GM19395 (cell line): Measurements from ENCODE around the gene FKBP2.
A peak's percentile ranks its signal among the peaks of the same experiment; 100 is the strongest.
"Not testable (repeated sequence)": the region's sequence is repeated elsewhere in the genome, so short reads cannot be mapped to it uniquely, and the experiment has no call there.

Experiments used
- ATAC-seq: cut with Tn5 transposase; IDR thresholded peaks from one replicate; pipeline ENCODE4 v1.9.1; 2021; ENCODE audit warnings: mild to moderate bottlenecking, moderate library complexity; ENCODE audit not compliant: unreplicated experiment

Gene FKBP2

DNA sequence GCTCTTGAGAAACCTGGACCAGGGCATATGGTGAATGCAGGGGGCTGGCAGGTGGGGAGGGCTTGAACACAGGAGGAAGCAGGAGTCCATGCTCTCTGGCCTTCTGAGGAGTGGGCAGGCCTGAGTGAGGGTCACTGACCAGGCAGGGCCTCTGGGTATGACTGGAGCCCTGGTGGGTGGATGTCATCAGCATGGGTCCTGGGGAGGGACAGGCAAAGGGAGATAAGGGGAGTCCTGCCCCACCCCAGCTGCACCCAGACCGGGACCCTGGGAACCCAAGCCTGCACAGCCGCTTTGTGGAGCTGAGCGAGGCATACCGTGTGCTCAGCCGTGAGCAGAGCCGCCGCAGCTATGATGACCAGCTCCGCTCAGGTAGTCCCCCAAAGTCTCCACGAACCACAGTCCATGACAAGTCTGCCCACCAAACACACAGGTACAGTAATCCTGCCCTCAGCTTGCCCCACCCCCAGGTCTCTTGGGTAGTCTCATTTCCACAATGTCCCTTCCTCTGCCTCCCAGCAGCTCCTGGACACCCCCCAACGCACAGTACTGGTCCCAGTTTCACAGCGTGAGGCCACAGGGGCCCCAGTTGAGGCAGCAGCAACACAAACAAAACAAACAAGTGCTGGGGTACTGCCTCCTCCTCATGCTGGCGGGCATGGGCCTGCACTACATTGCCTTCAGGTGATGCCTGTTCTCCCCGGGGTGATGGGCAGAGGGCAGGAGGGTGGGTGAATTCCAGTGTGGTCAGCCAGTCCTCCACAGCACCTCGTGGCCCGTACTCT lies 8.5 kb upstream of the FKBP2 start:
- no peak for ATAC-seq

DNA sequence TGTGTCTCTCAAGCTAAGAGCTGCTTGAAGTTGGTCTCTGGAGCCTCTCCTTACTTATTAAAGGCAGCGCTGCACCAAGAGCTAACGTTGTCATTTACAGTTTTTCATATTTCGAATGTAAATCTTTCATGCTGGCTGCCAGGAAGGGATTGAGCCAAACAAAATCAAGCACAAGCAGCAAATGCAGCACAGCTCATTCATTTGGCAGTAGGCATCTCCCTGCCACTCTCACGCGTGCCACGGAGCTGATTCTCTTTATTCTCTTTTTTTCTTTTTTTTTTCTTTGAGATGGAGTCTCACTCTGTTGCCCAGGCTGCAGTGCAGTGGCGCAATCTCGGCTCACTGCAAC lies 8.0 kb upstream of the FKBP2 start:
- no peak for ATAC-seq

DNA sequence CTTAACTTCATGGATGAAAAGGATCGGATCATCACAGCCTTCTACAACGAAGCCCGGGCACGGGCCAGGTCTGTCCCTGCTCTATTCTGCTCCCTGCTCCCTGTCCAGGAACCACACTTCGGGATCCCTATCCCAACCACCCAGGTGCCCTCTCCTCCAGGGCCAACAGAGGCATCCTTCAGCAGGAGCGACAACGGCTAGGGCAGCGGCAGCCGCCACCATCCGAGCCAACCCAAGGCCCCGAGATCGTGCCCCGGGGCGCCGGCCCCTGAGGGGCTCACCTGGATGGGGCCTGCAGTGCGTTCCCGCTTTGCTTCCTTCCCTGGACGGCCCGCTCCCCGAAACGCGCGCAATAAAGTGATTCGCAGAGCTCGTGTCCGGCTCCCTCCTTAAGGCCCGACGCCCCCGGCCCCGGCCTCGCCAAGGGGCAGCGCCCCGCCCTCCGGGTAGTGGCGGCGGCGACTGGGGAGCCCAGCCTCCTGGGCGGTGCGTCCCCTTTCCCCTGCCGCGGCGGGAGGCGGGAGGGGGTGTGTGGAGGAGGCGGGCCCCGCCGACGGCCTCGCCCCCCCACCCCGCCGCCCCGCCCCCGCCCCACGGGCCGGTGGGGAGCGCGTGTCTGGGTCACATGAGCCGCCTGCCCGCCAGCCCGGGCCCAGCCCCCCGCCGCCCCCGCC lies 6.8 kb upstream of the FKBP2 start, which contains the start of gene VEGFB:
Gene VEGFB, plus strand, starts transcription at position 672 of the 674 bp plus-strand sequence. CDS start 250 bp downstream, outside the sequence.
- ATAC-seq: no peak

DNA sequence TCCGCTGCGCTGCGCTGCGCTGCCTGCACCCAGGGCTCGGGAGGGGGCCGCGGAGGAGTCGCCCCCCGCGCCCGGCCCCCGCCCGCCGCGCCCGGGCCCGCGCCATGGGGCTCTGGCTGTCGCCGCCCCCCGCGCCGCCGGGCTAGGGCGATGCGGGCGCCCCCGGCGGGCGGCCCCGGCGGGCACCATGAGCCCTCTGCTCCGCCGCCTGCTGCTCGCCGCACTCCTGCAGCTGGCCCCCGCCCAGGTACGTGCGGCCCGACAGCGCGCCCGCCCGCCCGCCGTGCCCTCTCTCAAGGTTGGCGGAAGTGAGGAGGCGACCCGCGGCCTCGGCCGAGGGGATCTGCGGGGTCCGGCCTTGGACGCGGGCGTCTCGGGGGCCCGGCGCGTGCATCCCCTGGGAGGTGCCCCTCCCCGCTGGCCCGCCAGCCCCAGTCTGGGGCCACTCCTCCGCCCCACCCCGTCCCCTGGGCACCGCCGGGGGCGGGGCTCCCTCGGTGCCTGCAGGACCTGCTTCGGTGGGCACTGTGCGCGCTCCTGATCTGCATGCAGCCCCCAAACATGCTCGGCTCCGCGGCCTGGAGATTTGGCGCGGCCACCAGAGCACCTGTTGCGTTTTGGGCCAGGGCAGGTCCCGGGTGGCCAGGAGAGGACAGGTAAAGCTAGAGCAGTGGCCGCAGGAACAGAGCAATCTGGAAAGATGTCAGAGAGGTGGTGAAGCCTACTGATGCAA lies 6.1 kb upstream of the FKBP2 start:
- ATAC-seq: no peak

DNA sequence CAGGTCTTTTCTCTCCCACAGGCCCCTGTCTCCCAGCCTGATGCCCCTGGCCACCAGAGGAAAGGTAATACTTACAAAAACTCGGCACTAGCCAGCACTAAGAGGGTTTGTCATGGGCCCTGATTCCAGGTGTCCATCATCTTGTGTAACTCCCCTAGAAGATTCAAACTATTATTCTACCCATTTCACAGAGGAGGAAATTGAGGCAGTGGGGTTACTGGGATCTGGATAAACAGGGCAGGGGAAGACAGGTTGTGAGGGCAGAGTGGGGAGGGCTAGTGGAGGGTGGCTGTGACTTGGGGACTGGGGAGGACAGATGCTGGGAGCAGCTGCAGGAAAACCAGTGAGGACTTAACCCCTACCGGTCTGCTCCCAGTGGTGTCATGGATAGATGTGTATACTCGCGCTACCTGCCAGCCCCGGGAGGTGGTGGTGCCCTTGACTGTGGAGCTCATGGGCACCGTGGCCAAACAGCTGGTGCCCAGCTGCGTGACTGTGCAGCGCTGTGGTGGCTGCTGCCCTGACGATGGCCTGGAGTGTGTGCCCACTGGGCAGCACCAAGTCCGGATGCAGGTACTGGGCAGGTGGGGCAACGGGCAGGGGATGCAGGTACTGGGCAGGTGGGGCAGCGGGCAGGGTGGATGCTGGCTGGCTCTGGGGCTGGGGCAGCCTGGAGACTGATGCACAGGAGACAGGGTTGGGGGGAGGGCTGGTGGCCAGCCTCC lies 5.3 kb upstream of the FKBP2 start:
- ATAC-seq: no peak

DNA sequence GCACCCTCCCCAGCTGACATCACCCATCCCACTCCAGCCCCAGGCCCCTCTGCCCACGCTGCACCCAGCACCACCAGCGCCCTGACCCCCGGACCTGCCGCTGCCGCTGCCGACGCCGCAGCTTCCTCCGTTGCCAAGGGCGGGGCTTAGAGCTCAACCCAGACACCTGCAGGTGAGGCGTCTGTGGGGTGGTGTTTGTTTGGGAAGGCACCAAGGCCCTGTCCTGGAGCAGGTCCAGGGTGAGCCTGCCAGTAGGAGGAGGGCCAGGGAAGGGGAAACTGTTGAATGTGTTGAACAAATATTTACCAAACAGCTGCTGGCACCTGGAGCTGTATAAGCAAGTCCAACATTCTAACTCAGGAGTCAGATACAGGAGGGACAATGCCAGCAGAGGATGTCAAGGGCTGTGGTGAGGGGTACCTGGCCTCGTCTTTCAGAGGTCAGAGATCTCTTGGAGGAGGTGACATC lies 3.4 kb upstream of the FKBP2 start:
- ATAC-seq: no peak

DNA sequence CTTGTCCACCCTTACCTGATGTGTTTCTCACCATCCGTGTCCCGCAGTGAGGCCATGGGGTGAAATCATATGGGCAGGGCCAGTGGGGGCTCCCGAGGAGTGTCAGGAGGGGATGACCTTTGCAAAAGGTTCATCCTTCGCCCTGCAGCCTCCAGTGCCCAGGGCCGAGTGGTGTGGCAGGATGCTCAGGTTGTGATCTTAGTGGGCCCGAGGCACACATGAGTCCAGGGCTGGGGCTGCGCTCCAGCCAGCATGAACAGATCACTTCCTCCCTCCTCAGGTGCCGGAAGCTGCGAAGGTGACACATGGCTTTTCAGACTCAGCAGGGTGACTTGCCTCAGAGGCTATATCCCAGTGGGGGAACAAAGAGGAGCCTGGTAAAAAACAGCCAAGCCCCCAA lies 2.8 kb upstream of the FKBP2 start:
- no peak for ATAC-seq

DNA sequence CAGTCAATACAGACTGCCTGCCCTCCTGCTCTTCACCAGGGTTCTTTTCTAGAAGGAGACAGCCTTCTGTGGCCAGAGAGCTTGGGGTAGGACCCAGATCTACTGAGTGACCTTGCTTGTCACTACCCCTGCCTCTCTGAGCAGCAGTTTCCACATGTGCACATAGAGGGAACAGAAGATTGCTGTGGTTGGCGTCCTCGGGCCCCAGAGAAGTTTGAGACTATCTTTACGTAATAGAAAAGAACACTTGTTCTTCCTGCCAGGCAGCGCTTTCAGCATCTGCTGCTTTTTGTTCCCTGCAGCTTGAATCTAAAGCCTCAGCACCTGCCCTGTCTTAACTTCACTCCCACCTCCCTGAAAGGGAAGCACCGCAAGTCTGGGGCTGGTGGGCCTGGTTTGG lies 1.9 kb upstream of the FKBP2 start:
- ATAC-seq: no peak

DNA sequence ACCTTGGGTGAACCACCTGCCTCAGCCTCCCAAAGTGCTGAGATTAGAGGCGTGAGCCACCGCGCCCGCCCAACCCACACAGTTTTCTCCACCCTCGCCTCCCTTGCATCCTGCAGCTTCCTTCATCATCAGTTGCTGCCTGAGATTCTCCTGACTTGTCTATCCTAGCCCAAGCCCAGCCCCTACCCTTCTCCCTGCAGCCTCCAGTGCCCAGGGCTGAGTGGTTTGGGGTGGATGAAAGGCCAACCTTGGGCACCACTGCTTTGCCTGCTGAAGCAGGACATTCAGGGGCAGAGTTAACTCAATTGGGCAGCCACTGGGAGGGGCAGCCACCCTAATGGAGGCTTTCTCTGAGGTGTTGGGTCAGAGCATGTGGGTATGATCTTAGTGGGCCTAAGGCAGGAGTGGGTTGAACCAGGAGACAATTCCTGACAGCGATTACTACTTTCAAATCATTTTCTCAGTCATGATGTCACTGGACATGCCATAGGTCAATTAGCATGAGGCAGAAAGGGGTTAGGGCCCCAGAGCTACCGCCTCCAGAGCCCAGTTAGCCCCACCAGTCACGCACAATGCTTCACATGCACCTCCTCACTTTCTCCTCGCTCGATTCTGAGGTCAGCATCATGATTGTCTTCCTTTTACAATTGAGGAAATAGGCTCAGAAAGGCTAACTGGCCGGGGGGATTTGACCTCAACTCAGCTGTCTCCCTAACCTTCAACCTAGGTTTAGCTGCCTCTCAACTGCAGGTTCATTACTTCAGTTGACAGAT lies 1.0 kb upstream of the FKBP2 start:
- no peak for ATAC-seq

DNA sequence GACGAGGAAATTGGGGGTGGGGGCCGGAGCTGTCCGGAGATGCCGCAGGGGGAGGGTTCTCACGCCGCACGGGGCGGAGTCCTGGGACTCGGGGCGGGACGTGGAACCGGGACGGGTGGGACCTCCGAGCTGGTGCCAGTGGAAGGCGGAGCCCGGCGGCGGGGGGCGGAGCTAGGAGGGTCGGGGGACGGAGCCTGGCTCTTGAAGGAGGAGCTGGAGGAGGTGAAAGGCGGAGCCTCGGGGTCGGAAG lies 271 bp downstream of the FKBP2 start:
- ATAC-seq: peak; percentile 69

DNA sequence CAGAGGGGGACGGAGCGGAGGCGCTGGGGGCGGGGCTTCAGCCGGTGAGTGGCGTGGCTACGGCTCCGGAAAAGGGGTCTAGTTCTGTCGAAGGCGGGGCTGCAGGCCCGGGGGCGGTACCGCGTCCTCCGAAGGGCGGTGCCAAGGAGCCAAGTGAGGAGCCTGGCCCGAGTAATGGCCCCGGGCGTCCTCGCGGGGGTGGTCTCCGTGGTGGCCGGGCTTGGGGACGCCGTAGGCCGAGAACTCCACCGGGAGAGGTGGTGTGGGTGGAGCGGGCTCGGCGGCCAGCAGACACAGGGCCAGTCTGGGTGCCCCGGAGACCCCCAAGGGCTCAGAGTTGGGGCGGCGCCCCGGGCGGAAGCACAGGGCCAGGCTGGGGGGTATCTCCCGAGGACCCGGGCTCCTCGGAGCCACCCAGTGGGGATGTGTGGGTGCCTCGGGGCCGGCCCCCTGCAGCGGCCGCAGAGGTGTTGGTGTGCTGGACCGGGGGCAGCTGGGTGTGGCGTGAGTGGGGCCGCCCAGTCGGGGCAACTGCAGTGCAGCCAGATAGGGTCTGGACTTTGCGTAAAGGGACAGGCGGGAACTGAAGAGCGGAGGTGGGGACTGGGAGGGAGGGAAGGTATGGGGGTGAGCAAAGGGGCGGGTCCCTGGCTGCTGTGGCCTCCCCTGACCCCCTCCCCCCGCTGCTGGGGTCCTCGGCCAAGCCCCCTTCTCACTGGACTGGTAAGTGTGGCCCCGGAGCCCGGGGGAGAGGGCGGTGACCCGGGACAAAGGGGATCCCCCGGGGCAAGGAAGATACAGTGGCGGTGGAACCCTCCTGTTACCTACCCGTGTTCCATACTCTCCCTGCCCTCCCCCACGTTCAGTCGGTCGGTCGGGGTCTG lies 838 bp downstream of the FKBP2 start:
- peak; percentile 13 for ATAC-seq

DNA sequence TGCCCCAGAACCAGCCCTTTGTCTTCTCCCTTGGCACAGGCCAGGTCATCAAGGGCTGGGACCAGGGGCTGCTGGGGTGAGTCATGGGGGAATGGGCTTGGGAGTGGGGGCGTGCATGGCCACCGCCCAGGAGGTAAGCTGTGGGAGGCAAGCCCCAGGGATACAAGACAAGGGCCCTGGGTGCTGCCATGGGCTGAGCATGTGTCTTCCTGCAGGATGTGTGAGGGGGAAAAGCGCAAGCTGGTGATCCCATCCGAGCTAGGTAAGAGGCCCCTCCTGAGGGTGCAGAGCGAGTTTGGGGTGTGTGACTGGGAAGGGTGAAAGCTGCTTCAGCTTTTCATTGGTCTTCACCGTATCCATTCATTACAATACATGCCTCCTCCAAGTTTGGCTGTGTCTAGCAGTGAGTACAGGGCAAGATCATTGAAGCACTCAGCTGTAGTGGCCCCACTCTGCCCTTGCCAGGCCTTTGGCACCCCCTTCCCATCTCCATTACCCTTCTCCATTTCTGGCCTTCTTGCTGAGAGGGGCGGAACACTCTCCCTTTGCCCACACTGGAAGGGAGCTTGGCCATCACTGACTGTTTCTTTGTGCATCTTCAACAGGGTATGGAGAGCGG lies 2.5 kb downstream of the FKBP2 start:
- no peak for ATAC-seq

DNA sequence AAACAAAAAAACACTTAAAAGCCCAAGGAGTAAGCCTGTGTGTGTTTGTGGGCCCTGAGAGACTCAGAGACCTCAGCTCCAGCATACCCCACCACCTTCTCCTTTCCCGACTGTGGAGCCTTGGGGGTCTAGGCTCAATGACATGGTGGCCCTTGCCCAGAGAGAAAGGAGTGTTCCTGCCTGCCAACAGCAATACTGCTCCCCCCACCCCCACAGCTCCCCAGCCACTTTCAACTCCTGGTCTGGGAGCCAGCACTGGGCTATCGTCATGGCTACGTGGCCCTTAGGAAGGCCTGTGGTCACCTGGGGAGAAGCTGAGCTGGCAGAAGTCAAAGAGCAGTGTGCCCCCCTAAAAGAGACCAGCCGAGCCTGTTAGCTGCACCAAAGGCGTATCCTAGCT lies 3.2 kb downstream of the FKBP2 start:
- no peak for ATAC-seq

DNA sequence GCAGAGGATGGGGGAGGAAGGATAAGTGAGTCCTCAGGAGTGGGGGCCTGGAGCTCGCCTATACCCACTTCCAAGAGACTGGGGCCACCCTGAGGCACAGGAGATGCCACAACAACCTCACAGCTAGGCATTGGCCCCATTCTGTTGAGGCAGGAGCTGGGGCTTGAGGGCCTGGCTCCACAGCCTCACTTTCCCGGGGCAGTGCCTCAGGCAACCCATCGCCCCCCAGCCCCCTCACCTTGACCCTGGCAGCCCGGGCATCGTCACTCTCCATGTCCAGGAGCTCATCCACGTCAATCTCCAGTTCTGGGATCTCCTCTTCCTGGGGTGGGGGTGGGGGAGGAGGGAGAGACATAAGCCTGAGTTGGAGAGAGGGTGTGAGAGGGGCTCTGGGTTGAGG lies 4.1 kb downstream of the FKBP2 start:
- ATAC-seq: no peak

DNA sequence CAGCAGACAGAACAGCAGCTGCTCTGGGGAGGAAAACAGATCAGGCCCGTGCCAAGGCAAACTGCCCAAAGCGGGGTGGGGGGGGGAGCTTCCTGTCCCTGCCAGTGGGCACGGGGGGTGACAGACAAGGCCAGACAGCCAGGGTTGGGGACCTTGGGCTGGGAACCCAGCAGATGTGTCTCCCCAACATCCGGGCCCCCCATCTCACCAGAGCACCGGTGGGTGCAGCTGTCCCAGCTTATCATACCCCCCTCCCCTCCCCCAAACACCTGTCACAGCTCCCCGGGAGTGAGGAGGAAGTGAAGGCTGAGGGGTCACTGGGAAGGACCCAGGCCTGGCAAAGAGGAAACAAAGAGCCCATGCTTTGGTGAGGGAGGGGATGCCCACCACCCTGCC lies 4.5 kb downstream of the FKBP2 start:
- no peak for ATAC-seq

DNA sequence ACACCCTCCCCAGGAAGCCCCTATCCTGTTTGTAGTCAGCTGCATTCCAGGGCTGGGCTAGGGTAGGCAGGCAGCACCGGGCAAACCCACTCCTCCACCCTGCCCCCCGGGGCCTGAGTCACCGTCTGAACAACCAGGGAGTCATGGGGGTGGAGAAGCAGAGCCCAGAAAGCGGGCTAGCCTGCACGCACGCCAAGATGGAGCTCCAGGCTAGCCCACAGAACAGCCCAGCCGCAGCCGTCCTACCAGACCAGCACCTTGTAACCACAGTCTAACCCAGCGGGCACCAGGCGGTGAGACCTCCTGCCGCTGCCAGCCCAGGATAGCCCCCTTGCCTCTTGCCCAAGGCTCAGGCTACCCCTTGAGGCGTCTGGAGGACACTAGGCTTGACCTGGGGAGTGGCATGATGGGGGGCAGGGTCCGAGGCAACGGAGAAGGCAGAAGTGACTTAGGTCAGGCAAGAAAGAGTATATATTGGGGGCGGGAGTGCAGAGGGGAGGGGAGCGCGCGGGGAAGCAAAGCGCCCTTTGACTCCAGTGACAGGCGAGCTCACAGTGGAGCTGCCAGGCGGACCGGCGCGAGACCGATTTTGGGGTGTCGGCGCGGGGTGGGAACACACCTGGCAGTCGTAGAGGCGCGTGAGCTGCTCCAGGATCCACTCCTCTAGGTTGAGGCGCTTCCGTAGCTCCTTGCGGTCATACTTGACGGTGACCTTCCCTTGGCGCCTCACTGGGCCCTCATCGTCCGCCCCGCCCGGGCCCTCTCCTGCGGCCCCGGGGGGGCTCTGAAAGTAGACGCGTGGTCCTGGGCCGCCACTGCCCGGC lies 5.1 kb downstream of the FKBP2 start:
- ATAC-seq: no peak

DNA sequence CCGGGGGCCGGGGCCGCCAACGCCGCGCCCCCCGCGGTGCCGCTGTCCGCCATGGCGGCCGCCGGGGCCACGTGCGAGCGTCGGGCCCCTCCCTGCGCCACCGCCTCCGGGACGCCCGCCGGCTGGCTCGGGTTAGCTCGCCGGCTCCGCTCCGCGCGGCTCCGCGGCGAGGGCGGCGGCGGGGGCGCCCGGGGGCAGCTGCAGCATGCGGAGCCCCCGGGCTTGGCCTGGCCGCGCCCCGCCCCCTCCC lies 5.7 kb downstream of the FKBP2 start:
- ATAC-seq: not testable (repeated sequence)

DNA sequence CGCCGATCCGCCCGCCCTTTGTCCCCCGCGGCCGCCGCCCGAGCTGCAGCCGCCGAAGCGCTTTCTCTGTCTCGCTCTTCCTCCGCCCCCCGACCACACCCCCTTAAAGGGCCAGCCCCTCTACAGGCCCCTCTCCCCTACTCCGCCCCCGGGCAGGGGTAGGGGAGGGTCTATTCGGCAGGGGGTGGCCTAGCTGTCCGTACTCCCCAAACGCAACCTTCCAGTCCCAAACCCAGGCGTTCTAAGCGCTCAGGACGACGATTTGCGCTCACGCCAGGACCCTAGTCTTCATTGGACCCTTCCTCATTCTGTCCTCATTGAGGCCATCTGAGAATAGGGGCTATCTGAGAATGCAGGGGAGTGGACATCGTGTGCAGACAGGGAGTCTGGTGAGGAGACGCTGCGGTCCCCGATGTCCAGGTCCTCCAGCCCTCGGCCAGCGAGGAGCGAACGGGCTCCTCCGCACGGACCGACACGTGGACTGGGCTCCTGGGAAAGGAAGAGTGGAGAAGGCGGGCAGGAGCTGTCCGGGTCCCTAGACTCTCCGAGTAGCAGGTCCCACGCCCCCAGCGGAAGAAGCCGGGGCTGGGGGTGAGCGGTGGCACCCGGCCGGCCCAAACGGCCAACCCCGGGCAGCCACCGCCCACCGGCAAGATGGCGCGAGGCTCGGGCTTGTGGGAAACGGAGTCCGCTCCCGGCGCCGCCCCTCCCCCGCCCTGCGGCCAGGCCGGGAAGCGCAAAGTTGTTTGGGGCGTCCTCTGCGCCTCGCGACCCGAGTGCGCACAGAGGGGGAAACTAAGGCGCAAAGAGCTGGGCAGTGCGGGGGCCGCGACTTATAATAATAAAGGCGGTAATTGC lies 6.2 kb downstream of the FKBP2 start, which contains the start of gene PPP1R14B:
Gene PPP1R14B, minus strand, starts transcription at position 73 of the 858 bp plus-strand sequence. CDS start 270 bp downstream, outside the sequence.
- ATAC-seq: peak; percentile 46
